GM20000 (cell line): ENCODE data around the gene TREML2.
A peak's percentile ranks its signal among the peaks of the same experiment; 100 is the strongest.

Experiments
- DNase-seq: peaks from one replicate; pipeline ENCODE4 v3.0.0; 2012; ENCODE audit warnings: low spot score
- TF ChIP-seq, protein P1 (sequence below): IDR thresholded peaks from 2 replicates; pipeline ENCODE4 v1.5.1; 2012; ENCODE audit warnings: mild to moderate bottlenecking, control low read depth; ENCODE audit errors: extremely low read depth, missing control alignments

TREML2 gene

DNA sequence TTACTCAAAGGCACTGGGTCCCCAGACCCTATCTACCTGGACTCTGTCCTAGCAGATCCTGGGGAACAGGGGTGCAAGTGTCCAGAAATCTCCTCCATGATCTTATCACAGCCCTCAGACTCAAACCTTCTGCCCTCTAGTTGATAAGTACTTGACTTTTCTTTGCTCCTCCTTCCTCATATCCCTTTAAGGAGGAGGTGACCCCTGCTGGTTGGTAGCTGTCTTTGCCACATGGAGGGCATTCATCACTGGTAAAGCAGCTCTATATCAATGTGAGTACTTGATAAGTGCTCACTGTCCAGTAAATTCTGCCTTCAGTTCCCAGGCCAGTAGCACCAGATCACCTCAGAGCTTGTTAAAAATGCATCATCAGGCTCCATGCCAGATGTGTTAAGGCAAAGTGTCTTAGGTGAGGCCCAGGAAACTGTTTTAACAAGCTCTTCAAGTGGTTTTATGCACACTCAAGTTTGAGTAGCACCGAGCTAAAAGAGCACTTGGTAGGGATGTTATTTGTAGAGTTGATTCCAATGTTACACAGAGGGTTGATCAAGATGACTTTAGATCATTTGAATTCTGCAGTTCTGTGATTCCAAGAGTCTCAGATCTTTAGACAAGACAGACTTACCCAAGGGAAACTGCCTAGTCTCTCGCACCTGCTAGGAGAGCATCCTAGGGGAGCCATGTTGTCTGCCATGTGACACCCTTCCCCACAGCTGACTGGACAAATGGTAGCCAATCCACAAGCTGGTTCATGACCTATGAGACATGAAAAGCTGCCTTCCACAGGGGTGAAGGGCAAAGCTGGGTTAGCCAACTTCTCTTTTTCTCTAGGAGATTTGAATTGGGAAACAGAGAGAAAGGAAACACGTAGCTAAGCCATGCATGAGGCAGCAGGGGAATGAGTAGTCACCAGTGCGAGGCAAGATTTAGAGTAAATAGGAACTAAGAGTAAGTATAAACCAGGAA lies 18.6 kb downstream of the TREML2 start:
- peak; percentile 56 for DNase-seq
- TF ChIP-seq, protein P1, sequence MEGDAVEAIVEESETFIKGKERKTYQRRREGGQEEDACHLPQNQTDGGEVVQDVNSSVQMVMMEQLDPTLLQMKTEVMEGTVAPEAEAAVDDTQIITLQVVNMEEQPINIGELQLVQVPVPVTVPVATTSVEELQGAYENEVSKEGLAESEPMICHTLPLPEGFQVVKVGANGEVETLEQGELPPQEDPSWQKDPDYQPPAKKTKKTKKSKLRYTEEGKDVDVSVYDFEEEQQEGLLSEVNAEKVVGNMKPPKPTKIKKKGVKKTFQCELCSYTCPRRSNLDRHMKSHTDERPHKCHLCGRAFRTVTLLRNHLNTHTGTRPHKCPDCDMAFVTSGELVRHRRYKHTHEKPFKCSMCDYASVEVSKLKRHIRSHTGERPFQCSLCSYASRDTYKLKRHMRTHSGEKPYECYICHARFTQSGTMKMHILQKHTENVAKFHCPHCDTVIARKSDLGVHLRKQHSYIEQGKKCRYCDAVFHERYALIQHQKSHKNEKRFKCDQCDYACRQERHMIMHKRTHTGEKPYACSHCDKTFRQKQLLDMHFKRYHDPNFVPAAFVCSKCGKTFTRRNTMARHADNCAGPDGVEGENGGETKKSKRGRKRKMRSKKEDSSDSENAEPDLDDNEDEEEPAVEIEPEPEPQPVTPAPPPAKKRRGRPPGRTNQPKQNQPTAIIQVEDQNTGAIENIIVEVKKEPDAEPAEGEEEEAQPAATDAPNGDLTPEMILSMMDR = peak; percentile 27

DNA sequence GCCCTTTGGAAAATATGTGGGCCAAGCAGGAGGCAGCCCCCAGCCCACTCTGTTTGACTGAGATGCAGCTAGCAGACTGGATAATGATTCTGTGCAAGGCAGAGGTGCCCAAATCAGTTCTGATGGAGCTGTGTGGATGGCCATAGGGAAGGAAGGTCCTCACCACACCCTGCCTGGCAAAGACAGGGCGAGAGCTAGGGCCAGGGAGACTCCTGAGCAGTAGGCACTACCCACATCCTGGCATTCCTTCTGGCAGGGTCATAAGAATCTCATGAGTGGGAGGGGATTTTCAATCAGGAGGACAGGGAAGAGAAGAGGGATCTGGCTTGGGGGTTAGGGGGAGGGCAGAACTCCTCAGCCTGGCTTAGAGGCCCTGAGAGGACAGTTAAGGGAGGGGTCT lies 19.4 kb downstream of the TREML2 start:
- TF ChIP-seq, protein P1 = no peak
- DNase-seq = no peak

DNA sequence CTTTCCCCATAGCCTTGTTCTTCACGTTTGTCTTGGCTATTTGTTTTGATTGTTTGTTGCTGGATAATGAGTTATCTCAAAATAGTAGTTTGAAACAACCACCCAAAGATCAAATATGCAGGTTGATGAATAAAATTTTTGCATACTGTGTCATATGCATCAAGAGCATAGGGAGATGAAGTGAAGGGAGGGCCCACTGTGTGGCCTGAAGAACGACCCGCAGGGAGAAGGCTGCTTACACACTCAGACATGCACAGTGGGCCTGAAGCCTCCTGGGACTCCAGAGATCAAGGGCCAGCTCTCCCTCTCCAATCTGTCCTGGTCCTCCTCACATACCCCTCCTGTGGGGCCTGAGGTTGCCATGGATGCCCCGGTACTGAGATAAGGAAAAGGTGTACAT lies 21.8 kb downstream of the TREML2 start:
- DNase-seq = no peak
- TF ChIP-seq, protein P1 = no peak

DNA sequence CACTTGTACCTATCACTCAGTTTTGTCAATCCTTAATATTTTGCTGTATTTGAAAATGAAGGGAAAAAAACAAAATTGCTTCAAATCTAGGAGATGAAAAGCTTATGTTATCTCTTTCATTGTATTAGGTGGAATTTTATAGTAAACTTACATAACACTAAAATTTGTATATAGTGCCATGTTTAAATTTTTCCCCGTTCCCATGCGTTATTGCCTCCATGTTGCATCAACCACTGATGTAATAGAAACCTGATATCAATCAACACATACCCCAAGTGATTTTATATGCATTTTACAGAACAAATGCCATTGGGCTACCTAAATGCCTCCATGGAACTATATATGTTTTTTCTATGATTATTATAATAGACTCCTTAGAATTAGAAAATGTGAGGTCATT lies 23.3 kb downstream of the TREML2 start:
- no peak for DNase-seq
- TF ChIP-seq, protein P1 = no peak

DNA sequence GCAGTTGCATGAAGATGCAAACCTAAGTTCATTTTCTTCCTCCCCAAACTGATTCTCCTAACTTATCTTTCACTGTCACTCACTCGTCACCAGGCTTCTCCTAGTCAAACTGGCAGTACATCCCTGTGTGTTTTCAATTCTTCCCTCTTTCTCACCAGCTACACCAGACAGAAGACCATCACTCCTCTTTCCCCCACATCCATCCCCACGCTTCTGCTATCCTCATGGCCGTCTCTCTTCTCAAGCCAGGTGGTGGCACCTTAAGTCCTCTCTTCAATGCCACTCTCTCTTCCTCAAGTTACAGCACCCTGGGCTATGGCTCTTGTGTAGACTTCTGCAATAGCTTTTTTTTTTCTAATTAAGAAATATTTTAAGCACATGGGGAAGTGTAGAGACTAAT lies 23.7 kb downstream of the TREML2 start:
- TF ChIP-seq, protein P1 = no peak
- no peak for DNase-seq

DNA sequence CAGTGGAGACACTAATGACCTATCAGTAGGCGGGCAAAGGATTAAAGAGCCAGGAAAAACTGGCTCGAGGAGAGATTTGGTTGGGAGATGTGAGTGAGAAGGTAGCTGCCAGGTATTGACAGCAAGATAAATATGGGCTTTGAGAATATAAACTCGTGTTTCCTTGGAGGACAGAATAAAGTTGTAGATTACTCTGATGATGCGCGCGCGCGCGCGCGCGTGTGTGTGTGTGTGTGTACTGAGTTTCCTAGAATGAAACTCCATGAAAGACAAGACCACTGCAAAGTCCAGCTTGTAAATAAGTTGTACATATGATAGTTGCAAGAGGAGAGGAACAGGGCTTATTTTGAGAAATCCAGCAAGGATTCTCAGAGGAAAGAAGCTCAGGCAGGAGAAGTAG lies 24.8 kb downstream of the TREML2 start:
- TF ChIP-seq, protein P1 = no peak

DNA sequence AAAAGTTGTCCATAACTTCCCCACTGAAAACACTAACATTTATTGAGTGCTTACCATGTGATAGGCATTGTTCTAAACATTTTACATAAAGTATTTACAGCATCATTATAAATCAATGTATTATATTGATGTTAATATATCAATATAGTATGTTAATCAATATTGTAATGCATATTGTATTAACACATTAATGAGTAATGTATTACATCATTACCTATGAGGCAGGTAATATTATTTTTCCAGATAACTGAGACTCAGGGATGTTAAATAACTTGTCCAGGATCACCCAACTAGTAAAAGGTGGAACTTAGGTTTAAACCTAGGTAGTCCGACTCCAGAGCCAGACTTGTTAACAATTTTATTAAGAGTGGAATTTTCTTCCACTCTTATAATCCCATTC lies 25.9 kb downstream of the TREML2 start:
- no peak for DNase-seq
- TF ChIP-seq, protein P1 = no peak

More for the DNA sequence above, 24.8 kb downstream of the TREML2 start:
- DNase-seq = no peak
